Fibroblast of skin of left quadriceps (primary cell): Measurements from ENCODE around the gene NPAS2.
A peak's percentile ranks its signal among the peaks of the same experiment; 100 is the strongest.

Experiments used
- DNase-seq, 2 experiments: peaks; one replicate each; pipeline ENCODE4 v3.0.0-alpha.2; 2013; ENCODE audit warnings: low read depth in 2 of 2

NPAS2 gene

GRCh38 chr2:100793982-100794381, 26.0 kb upstream of the NPAS2 start:
- no peak for DNase-seq

- no peak for DNase-seq
These were observed 23.3 kb upstream of the NPAS2 start for GRCh38 chr2:100796499-100797100.

GRCh38 chr2:100799686-100800085, 20.3 kb upstream of the NPAS2 start:
- no peak for DNase-seq

GRCh38 chr2:100800915-100801314, 19.0 kb upstream of the NPAS2 start:
- no peak for DNase-seq

- DNase-seq, result no peak
These were observed 18.5 kb upstream of the NPAS2 start for GRCh38 chr2:100801402-100801801.

GRCh38 chr2:100802066-100802465, 17.9 kb upstream of the NPAS2 start:
- DNase-seq, result no peak

GRCh38 chr2:100803334-100803733, 16.6 kb upstream of the NPAS2 start:
- no peak for DNase-seq

- no peak for DNase-seq
These were observed 13.4 kb upstream of the NPAS2 start for GRCh38 chr2:100806550-100806949.

GRCh38 chr2:100807707-100808106, 12.2 kb upstream of the NPAS2 start:
- no peak for DNase-seq

GRCh38 chr2:100808582-100808981, 11.4 kb upstream of the NPAS2 start:
- no peak for DNase-seq

GRCh38 chr2:100809506-100809905, 10.4 kb upstream of the NPAS2 start:
- no peak for DNase-seq

- DNase-seq, result no peak
These were observed 9.3 kb upstream of the NPAS2 start for GRCh38 chr2:100810603-100811145.

GRCh38 chr2:100812116-100812515, 7.8 kb upstream of the NPAS2 start:
- no peak for DNase-seq

GRCh38 chr2:100812573-100812972, 7.4 kb upstream of the NPAS2 start:
- no peak for DNase-seq

GRCh38 chr2:100813527-100813926, 6.4 kb upstream of the NPAS2 start:
- peak in 1 of 2 experiments; percentile 20 for DNase-seq

- DNase-seq, result no peak
These were observed 5.9 kb upstream of the NPAS2 start for GRCh38 chr2:100814043-100814442.

GRCh38 chr2:100814453-100814852, 5.5 kb upstream of the NPAS2 start:
- DNase-seq, result no peak

- no peak for DNase-seq
These were observed 2.5 kb upstream of the NPAS2 start for GRCh38 chr2:100817388-100817985.

- no peak for DNase-seq
These were observed 1.8 kb upstream of the NPAS2 start for GRCh38 chr2:100818003-100818605.

GRCh38 chr2:100818606-100819369, 1.2 kb upstream of the NPAS2 start:
- peak; percentile 44 to 46 for DNase-seq

GRCh38 chr2:100820273-100820522, 259 bp downstream of the NPAS2 start:
- no peak for DNase-seq

- DNase-seq, result no peak
These were observed 750 bp downstream of the NPAS2 start for GRCh38 chr2:100820523-100821254.
